Limb (tissue), 2 donors: ENCODE data around the gene VAMP4.
"Not testable (repeated sequence)": the region's sequence is repeated elsewhere in the genome, so short reads cannot be mapped to it uniquely, and the experiment has no call there.

Experiments used
- DNase-seq, 2 donors: peaks; one replicate each; pipeline ENCODE4 v3.0.0-alpha.2; 2016; ENCODE audit errors: extremely low spot score in 2 of 2

Gene VAMP4

DNA sequence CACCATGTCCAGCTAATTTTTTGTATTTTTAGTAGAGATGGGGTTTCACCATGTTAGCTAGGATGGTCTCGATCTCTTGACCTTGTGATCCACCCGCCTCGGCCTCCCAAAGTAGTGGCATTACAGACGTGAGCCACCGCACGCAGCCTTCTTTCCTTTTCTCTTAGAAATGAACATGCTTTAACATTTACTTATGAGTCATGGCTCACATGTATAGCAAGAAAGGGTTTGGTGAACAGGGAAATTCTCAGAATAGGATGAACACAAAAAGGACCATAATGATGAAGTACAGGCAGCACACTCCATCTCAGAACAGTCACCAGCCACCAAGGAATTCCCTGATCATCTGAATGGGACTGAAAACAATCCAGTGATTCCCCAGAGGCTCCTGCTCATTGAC lies 9.4 kb upstream of the VAMP4 start:
- no peak for DNase-seq

GRCh38 chr1:171748651-171749050 lies 6.8 kb upstream of the VAMP4 start:
- DNase-seq, result no peak

GRCh38 chr1:171744986-171745385 lies 3.1 kb upstream of the VAMP4 start:
- no peak for DNase-seq

GRCh38 chr1:171743081-171743870 lies 1.4 kb upstream of the VAMP4 start:
- DNase-seq, result peak in 1 of 2 donors; percentile 21

- peak in 1 of 2 donors; percentile 60 for DNase-seq
Measured at GRCh38 chr1:171742577-171742922, 685 bp upstream of the VAMP4 start.

DNA sequence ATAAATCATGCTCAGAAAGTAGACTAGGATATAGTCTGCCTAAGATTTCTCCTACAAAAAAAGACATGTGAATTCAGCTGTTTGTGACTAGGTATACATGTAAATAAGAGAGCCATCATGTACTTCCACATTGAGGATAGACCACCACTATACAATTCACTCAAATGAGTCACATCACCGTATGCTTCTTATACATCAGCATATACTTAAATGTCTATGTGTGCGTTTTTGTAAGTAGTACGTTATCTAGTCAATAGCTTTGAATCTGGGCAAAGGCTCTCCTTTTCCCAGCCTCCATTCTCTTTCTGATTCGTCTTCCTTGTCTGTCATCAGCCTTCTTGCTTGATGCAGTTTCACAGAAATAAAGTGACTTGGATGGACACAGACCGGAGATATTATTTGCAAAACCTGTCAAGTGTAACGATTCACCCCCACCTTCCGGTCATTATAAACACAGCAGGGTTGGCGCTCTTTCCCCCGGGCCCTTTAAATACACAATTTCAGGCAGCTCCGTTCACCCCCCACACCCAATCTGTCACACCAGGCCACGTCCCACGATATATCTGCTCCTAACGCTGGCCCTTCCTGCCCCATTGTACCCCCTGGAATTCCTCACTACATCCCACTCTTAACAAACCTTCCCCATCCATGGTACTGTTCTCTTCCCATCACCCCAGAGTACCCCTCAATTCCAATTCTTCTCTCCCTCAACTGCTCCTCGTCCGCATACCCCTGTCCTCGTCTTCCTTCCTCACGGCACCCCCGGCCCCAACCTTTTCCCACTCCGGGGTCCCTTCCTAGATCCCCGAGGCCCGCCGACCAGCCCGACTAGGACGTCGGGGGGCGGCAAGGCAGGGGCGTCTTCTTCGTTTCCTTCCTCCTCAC lies 636 bp downstream of the VAMP4 start:
- DNase-seq, result peak in 1 of 2 donors; percentile 45

DNA sequence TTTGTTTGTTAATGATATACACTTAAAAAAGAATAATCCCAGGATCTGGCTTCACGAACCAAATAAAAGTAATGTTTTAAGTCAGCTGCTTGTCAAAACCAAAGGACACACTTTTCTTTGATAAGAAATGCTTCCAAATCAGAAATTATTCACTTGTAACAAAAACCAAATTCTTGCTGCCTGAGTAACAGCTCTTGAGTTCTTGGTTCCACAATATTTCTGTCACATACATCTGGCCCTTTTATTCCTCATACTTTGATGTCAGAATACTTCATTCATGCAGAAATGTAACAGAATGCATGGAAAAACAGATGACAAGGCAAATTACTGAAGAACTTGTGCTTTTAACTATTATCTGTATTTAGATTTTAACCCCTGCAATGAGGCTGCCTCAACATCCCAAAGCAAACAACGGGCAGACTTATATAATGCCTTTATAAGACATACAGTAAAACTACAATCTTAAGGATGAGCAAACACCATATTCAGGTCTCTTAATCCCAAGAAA lies 1.5 kb downstream of the VAMP4 start:
- DNase-seq, result no peak

DNA sequence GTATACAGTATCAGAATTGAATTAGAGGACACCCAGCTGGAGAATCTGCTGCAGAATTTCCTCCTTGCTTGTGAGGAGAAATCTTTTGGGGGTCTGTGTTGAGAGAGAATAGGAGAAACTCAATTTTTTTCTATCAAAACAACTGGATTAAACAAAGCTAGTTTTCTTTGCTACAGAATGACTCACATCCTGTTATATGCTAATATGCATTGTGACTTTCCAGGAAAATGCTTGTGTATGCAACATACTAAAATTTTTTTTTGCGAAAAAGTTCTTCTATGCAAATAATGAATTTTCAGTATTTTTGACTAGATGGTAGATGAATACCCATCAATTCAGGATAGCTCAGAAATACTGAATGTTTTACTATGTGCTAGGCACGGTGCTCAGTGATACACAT lies 2.2 kb downstream of the VAMP4 start:
- no peak for DNase-seq

GRCh38 chr1:171738911-171739310 lies 3.0 kb downstream of the VAMP4 start:
- DNase-seq, result no peak

DNA sequence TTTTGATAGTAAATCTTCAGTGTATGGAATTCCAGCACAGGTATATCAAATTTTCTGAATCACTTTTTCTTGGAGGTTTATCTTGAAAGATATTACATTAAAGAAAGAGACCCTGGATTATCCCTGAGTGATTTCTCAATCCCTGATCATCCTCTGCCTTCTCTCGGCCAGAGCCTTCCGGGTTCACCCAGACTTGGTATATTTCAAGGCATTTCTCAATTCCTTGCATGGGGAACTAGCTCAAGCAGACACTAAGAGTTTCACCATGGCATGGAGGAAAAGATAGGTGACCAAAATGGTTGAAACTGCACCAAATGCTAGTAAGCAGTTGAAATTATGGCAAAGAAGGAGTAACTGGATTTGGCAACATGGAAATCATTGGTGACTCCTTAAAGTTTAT lies 5.7 kb downstream of the VAMP4 start:
- DNase-seq, result no peak

- DNase-seq, result no peak
Measured at GRCh38 chr1:171730052-171730451, 11.8 kb downstream of the VAMP4 start.

GRCh38 chr1:171727778-171728177 lies 14.1 kb downstream of the VAMP4 start:
- DNase-seq, result no peak

DNA sequence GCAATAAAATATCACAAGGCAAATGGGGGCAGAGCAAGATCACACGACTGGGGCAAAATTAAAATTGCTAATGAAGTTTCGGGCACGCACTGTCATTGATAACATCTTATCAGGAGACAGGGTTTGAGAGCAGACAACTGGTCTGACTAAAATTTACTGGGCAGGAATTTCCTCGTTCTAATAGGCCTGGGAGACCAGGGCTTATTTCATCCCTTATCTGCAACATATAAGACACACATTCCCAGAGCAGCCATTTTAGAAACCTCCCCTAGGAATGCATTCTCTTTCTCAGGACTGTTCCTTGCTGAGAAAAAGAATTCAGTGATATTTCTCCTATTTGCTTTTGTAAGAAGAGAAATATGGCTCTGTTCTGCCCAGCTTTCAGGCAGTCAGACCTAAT lies 18.7 kb downstream of the VAMP4 start:
- DNase-seq, result not testable (repeated sequence)

DNA sequence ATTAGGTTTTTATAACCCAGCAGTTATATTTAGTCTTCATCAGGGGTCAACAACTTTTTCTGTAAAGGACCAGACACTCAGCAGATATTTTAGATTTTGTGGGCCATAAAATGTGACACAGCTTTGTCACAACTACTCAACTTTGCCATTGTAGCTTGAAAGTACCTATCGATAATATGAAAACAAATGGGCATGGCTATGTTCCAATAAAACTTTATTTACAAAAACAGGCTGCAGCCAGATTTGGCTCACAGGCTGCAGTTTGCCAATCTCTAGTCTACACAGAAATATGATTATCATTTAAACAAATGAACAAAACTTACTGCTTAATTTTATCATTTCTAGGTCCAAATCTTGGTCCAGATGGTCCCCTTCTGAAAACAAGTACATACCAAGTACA lies 23.0 kb downstream of the VAMP4 start:
- no peak for DNase-seq

DNA sequence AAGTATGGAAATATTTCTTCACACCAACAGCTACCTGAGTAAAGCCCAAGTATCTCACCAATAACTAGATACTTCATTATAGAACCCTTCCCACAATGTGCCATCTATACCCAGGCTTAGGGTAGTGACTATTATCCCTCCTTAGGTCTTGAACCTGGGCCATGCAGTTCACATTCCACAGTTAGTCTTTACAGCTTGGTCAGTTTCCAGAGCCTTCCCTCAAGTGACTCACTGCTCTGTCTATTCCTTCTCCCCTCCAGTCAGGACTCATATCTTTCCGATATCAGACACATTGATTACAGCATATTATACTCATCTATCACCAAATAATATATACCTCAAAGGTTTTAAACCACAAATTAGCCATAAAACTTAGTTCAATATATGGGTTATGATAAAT lies 23.6 kb downstream of the VAMP4 start:
- no peak for DNase-seq

DNA sequence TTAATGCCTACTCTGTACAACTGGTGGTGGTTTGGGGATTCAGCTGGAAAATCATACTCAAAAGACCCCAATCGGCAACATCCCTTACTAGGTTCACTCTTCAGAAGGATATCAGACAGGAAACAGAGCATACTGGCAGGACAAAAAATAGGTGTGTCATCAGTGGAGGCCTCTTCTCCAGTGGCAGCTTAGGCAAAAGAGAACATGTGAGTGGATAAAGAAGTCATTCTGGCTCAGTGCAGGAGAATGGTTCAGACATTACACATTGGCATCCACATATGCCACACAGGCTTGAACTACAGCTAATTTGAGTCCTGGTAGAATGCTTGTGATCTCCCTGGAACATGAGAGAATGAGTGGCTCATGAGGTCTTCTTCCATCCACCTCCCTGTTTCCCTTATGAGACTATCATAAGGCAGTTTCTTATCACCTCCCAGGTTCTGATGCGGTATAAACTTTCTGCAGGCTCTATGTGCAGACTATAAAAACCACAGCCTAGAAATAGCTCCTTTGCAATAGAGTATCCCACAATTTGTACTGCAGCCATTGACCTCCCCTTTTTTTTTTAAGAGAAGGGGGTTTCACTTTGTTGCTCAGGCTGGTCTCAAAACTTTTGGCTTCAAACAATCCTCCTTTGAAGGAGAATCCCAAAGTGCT lies 24.7 kb downstream of the VAMP4 start:
- no peak for DNase-seq

DNA sequence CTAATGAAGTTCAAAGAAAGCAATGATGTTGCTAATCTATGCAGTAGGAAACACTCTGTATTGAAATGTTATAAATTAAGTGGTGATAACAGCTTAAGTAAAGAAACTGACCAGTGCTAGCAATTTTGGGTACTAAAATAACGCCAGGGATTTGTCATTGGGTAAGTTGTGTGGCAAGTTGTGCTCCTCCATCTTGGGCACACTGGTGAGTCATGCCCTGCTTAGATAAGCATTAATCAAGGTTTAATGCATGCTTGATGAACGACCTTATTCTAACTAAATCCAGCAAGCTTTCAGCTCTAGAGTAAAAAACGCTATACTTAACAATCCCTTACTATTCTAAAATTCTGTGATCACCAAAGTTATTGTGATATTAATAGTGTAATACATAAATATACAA lies 25.2 kb downstream of the VAMP4 start:
- no peak for DNase-seq

- DNase-seq, result peak in 1 of 2 donors; percentile 61
Measured at GRCh38 chr1:171715813-171716251, 26.0 kb downstream of the VAMP4 start.

GRCh38 chr1:171712341-171712740 lies 29.5 kb downstream of the VAMP4 start:
- no peak for DNase-seq

DNA sequence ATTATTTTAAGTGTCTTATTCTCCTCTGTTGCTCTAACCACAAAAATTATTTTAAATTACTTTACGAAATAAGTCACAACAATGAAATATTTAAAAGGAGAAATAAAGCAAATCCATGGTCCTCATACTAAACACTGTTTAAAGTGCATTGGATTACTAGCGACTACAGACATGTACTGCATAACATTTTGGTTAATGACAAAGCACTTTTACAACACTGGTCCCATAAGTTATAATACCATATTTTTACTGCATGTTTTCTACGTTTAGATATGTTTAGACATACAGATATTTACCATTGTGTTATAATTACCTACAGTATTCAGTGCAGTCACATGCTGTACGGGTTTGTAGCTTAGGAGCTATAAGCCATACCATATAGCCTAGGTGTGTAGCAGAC lies 30.2 kb downstream of the VAMP4 start:
- no peak for DNase-seq

- no peak for DNase-seq
Measured at GRCh38 chr1:171707583-171707982, 34.3 kb downstream of the VAMP4 start.

- DNase-seq, result no peak
Measured at GRCh38 chr1:171702598-171702997, 39.3 kb downstream of the VAMP4 start.
